PFSK-1 (cell line): Measurements from ENCODE around the gene MYBPH.

Experiments used
- FOXP2 ChIP-seq: optimal IDR thresholded peaks from 2 replicates; pipeline ENCODE3; 2011; ENCODE audit warnings: borderline replicate concordance, control low read depth, inconsistent platforms; ENCODE audit not compliant: insufficient read depth; ENCODE audit errors: extremely low read length, extremely low read depth
- POLR2AphosphoS5 ChIP-seq: IDR thresholded peaks from 2 replicates; pipeline ENCODE4 v1.6.1; 2012; ENCODE audit warnings: low read depth, mild to moderate bottlenecking, control low read depth, low read length, moderate library complexity
- SIN3A ChIP-seq: IDR thresholded peaks from 2 replicates; pipeline ENCODE4 v1.6.1; 2012; ENCODE audit warnings: mild to moderate bottlenecking, low read length, moderate library complexity, borderline replicate concordance; ENCODE audit not compliant: insufficient read depth
- TAF1 ChIP-seq: IDR thresholded peaks from 2 replicates; pipeline ENCODE4 v1.6.1; 2012; ENCODE audit warnings: low read length, control low read depth, borderline replicate concordance; ENCODE audit not compliant: insufficient read depth
- TF ChIP-seq, protein P1 (sequence below), 2 experiments: IDR thresholded peaks; 2 replicates each; pipeline versions ENCODE4 v1.6.1 to v1.8.0; 2011 to 2012; ENCODE audit warnings: low read depth in 2 of 2, low read length in 2 of 2, control low read depth in 1 of 2, inconsistent platforms in 1 of 2, mild to moderate bottlenecking in 1 of 2, moderate library complexity in 1 of 2; ENCODE audit not compliant: insufficient read depth in 1 of 2

The MYBPH gene

DNA sequence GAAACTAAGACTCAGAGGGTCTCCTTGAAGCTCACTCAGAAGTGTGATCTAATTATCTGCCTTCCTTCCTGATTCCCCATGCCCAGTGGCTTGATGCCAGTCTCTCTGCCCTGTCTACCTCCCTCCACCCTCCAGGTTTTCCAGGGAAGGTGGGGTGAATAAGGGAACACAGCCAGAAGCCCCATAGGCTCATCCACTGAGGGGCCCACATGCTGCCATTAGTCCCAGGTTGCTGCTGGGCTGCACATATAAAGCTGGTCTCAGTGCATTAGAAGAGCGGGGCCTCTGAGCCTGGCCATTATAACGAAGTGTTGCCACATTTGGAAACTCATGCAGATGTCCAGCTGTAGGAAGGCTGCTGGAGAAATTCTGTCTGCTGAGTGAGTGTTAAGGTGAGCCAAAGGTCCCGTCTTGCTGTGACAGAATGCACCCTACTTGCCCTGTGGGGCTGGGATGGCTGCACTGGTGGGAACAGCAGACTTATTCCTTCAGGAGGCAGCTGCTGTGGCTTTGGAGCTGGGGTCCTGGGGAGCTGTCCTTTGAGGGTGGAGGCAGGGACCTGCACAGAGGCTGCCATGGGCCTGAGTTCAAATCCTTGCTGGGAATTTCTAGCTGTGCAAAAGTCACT, 45.2 kb downstream of the MYBPH start:
- no peak for TF ChIP-seq TAF1
- TF ChIP-seq POLR2AphosphoS5 = no peak
- TF ChIP-seq, protein P1, sequence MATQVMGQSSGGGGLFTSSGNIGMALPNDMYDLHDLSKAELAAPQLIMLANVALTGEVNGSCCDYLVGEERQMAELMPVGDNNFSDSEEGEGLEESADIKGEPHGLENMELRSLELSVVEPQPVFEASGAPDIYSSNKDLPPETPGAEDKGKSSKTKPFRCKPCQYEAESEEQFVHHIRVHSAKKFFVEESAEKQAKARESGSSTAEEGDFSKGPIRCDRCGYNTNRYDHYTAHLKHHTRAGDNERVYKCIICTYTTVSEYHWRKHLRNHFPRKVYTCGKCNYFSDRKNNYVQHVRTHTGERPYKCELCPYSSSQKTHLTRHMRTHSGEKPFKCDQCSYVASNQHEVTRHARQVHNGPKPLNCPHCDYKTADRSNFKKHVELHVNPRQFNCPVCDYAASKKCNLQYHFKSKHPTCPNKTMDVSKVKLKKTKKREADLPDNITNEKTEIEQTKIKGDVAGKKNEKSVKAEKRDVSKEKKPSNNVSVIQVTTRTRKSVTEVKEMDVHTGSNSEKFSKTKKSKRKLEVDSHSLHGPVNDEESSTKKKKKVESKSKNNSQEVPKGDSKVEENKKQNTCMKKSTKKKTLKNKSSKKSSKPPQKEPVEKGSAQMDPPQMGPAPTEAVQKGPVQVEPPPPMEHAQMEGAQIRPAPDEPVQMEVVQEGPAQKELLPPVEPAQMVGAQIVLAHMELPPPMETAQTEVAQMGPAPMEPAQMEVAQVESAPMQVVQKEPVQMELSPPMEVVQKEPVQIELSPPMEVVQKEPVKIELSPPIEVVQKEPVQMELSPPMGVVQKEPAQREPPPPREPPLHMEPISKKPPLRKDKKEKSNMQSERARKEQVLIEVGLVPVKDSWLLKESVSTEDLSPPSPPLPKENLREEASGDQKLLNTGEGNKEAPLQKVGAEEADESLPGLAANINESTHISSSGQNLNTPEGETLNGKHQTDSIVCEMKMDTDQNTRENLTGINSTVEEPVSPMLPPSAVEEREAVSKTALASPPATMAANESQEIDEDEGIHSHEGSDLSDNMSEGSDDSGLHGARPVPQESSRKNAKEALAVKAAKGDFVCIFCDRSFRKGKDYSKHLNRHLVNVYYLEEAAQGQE (IDR thresholded peaks at IDR 0.05; ENCODE audit: insufficient read depth in 1 of 2, low read depth in 2 of 2, low read length in 2 of 2) = no peak
- no peak for TF ChIP-seq SIN3A
- no peak for TF ChIP-seq FOXP2

DNA sequence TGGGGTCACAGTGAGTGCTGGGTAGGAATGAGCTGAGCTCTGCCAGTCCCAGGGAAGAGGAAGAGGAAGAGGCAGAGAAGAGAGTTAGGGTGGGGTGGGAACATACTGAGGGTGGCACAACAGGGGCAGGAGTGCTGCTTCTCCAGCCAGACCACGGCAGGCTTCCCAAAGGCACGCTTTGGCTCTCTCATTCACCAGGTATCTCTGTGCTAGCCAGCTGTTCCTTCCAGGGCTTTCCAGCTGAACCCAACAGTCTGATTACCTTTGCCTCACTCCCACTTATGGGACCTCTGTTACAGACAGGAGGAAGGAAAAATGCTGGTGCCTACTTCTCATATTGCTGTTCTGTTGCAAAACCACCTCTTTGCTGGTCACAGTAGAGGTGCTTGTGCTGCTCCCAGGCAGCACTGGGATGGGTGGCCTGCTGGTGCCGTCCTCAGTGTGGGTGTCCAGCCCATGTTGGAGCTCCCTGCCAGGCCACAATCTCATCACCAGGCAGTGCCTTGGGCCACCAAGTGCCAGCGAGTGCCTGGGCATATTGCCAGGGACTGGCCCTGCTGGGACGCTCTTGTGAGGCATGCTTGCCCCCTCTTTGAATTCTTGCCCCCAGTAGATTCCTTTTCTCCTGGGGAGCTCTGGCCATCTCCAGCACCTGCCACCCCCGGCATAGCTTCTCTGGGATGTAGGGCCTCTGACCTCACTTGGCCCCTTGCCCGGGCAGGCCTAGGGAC, 46.0 kb downstream of the MYBPH start:
- TF ChIP-seq TAF1 (no peak), SIN3A (no peak), FOXP2 (no peak), POLR2AphosphoS5 (no peak)
- TF ChIP-seq, protein P1 (IDR thresholded peaks at IDR 0.05; ENCODE audit: insufficient read depth in 1 of 2, low read depth in 2 of 2, low read length in 2 of 2) = no peak

DNA sequence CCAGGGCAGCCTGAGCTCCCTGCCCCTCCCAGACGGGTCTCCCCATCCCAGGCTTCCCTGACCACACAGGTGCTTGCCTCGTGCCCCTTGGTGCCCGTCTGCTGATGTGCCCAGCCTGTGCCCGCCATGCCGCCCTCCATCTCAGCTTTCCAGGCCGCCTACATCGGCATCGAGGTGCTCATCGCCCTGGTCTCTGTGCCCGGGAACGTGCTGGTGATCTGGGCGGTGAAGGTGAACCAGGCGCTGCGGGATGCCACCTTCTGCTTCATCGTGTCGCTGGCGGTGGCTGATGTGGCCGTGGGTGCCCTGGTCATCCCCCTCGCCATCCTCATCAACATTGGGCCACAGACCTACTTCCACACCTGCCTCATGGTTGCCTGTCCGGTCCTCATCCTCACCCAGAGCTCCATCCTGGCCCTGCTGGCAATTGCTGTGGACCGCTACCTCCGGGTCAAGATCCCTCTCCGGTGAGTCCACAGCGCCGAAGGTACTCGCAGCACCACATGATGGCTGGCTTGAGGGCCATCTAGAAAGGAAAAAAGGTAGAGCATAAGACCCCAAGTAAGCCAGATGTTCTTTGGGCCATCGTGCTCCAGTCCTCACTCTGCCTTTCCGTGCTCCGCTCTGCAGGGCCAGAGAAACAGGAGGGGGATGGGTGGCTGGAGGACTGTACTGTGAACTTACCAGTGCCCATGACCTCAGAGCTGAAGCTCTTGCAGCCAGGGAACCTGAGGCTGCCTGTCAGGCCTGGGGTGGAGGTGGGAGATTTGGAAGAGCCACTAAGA, 46.7 kb downstream of the MYBPH start:
- TF ChIP-seq, protein P1 (IDR thresholded peaks at IDR 0.05; ENCODE audit: insufficient read depth in 1 of 2, low read depth in 2 of 2, low read length in 2 of 2) = no peak
- TF ChIP-seq SIN3A (no peak), FOXP2 (no peak), TAF1 (no peak), POLR2AphosphoS5 (no peak)

DNA sequence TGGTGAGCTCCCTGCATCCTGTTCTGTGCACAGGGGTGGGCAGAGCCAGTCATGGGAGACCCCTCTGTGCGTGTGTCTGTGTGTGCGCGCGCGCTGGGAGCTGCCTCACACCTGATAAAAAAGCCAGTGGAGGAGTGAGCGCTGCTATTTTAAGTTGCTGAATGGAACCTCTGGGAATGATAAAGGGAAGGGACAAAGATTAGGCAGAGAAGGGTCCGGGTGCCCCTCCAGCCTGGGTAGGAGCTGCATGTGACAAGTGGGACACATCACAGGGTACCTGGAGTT, 47.3 kb downstream of the MYBPH start:
- TF ChIP-seq, protein P1 (IDR thresholded peaks at IDR 0.05; ENCODE audit: insufficient read depth in 1 of 2, low read depth in 2 of 2, low read length in 2 of 2) = no peak
- TF ChIP-seq TAF1 (no peak), SIN3A (no peak), POLR2AphosphoS5 (no peak), FOXP2 (no peak)
